AG04450 (cell line): ENCODE data around the gene KIF3A. TPM values are rescaled to one million over a fixed set of nuclear protein-coding genes. Genes with fewer than 3 reads are reported as not detected.

Source experiments
- CTCF ChIA-PET: fragments of 300-600, 350-600 bp; formaldehyde crosslinking; extraction: SDS; loops from one replicate; lab custom pipeline; 2022; ENCODE audit warnings: antibody characterized with exemption, inconsistent platforms; lab: Charles Lee
- POLR2A ChIA-PET: fragments of 350-600 bp; formaldehyde crosslinking; extraction: SDS; loops from one replicate; lab custom pipeline; 2021; ENCODE audit warnings: antibody characterized with exemption, inconsistent platforms; lab: Yijun Ruan, JAX
- DNase-seq: peaks from one replicate; pipeline ENCODE4 v3.0.0-alpha.2; 2011; ENCODE audit warnings: low read depth, low spot score
- H3K27ac ChIP-seq: one replicate; pipeline ENCODE4 v1.5.1; 2012; ENCODE audit warnings: low read depth, low read length, control low read depth
- H3K27me3 ChIP-seq: one replicate; pipeline ENCODE4 v1.6.0; 2012; ENCODE audit warnings: low read length; ENCODE audit not compliant: control insufficient read depth, insufficient read depth
- H3K4me3 ChIP-seq: 2 replicates; pipeline ENCODE4 v1.5.1; 2011; ENCODE audit warnings: mild to moderate bottlenecking, low read depth, low read length, control low read depth
- H3K9me3 ChIP-seq: 2 replicates; pipeline ENCODE4 v1.5.1; 2012; ENCODE audit warnings: low read length; ENCODE audit not compliant: control insufficient read depth, insufficient read depth
- polyA plus RNA-seq: library from polyadenylated mRNA; depleted of rRNA; stranded (reverse); fragments of >200 nt; gene quantifications from 2 replicates; pipeline ENCODE4 v1.2.3, GENCODE V29; 2011
- TF ChIP-seq, protein P1 (sequence below): IDR thresholded peaks from 2 replicates; pipeline ENCODE4 v1.5.1; 2011; ENCODE audit warnings: low read depth, low read length, control low read depth, inconsistent platforms

The KIF3A gene
- polyA plus RNA-seq, 1 experiment: 8.9 TPM

DNA sequence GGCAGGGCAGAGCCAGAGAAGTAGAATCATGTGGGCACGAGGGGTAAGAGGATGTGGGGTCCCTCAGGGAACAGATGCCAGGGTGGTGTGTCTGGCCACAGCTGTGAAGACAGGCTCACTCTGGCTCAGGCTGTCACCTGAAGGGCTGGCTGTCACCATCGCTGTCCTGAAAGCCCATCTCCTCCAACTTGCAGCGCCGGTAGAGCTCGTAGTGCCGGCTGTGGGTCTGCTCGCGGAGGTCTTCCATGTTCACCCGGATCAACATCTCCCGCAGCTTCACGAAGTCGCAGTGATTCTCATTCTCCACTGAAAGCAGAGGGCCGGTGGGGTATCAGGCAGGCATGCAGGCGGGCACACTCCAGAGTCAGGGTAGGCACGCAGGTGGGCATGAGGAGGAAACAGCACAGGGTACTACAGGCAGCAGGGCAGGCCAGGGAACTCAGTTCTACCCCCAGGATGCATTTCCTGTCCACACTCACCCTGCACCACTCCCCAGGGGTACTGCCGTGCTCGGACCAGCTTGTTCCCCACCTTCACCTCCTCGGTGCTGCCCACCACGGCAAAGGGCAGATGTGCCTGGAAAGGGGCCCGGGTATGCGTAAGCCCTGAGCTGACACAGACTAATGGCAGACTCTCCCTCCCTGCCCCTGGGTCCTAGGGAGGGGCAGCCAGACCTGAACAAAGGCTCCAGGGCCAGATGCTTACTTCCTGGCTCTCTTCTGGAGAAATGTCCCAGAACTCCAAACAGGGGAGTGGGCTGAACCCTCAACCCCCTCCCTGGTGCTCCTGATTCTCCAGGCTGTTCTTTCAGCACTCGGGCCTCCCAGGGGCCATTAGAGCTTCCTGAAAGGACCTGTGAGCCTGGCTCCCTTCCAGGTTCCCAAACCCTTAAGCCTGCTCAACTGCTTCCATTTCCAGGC, 24.2 kb upstream of the KIF3A start:
- POLR2A ChIA-PET: interaction anchor here (0.5 kb wide), 1 partner anchor 58 kb away, joined by 4 read pairs; no protein-coding TSS in a partner anchor
- CTCF ChIA-PET: interaction anchor here (1.6 kb wide), 1 partner anchor 59 kb away, joined by 4 read pairs; no protein-coding TSS in a partner anchor
- no peak for DNase-seq
- Histone ChIP-seq H3K9me3 (no peaks in the 10 kb centered on the region), H3K27ac (no peak overlapping the region), H3K4me3 (no peak overlapping the region), H3K27me3 (no peaks in the 10 kb centered on the region)
- TF ChIP-seq, protein P1, sequence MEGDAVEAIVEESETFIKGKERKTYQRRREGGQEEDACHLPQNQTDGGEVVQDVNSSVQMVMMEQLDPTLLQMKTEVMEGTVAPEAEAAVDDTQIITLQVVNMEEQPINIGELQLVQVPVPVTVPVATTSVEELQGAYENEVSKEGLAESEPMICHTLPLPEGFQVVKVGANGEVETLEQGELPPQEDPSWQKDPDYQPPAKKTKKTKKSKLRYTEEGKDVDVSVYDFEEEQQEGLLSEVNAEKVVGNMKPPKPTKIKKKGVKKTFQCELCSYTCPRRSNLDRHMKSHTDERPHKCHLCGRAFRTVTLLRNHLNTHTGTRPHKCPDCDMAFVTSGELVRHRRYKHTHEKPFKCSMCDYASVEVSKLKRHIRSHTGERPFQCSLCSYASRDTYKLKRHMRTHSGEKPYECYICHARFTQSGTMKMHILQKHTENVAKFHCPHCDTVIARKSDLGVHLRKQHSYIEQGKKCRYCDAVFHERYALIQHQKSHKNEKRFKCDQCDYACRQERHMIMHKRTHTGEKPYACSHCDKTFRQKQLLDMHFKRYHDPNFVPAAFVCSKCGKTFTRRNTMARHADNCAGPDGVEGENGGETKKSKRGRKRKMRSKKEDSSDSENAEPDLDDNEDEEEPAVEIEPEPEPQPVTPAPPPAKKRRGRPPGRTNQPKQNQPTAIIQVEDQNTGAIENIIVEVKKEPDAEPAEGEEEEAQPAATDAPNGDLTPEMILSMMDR: no peak

DNA sequence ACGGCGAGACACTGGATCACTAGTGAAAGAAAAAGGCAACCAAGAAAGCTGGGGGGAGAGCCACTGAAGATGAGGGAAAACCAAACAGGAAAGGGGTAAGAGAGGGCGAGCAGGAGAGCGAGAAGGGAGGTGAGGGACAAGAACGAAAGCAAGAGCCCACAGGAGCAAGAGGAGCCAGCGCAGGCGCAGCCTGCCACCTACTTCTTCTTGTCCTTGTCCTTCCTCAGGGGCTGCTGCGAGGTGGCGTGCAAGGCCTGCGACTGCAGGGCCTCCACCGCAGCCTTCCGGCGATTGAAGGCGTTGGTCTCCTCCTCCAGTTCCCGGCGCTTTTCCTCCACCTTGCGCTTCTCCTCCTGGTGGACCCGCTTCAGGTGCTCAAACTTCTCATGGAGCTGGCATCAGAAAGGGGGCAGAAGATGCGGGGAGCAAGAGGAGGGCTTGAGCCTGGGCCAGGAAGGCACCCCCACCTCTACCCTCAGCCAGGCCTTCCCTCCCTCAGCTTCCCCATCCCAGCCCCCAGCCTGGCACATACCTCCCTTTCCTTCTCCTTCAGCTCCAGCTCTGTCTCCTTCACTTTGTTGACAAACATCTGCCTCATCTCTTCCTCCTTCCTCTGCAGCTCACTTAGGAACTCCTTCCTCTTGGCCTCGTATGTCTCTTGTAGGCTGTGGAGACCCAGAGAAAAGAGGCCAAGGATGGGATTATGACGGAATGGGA, 23.4 kb upstream of the KIF3A start:
- TF ChIP-seq, protein P1: no peak
- CTCF ChIA-PET: interaction anchor here (1.6 kb wide), 1 partner anchor 59 kb away, joined by 4 read pairs; no protein-coding TSS in a partner anchor
- no peak for DNase-seq
- POLR2A ChIA-PET: interaction anchor here (0.5 kb wide), 1 partner anchor 59 kb away, joined by 4 read pairs; no protein-coding TSS in a partner anchor
- Histone ChIP-seq H3K9me3 (no peaks in the 10 kb centered on the region), H3K4me3 (no peak overlapping the region), H3K27me3 (no peaks in the 10 kb centered on the region), H3K27ac (no peak overlapping the region)

DNA sequence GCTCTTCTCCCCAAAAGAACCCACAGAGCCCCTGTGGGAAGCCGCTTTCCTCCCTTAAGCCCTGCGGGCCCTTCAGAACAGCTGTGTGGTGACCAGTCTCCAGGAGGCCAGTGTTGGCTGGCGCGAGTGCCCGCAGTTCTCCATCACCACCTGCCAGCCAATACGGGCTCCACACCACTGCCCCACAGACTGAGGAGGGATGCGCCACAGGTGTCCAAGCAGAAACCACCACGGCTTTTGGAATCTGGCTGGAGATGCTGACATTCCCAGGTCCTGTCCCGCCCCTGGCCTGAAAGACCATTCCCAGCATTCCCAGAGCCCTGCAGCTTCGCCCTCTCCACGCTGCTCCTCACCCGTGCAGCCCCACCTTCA, 22.7 kb upstream of the KIF3A start:
- POLR2A ChIA-PET: no interaction called here
- Histone ChIP-seq H3K4me3 (no peak overlapping the region), H3K27ac (no peak overlapping the region), H3K27me3 (no peaks in the 10 kb centered on the region), H3K9me3 (no peaks in the 10 kb centered on the region)
- TF ChIP-seq, protein P1: no peak
- CTCF ChIA-PET: interaction anchor here (1.6 kb wide), 1 partner anchor 60 kb away, joined by 4 read pairs; no protein-coding TSS in a partner anchor
- no peak for DNase-seq

DNA sequence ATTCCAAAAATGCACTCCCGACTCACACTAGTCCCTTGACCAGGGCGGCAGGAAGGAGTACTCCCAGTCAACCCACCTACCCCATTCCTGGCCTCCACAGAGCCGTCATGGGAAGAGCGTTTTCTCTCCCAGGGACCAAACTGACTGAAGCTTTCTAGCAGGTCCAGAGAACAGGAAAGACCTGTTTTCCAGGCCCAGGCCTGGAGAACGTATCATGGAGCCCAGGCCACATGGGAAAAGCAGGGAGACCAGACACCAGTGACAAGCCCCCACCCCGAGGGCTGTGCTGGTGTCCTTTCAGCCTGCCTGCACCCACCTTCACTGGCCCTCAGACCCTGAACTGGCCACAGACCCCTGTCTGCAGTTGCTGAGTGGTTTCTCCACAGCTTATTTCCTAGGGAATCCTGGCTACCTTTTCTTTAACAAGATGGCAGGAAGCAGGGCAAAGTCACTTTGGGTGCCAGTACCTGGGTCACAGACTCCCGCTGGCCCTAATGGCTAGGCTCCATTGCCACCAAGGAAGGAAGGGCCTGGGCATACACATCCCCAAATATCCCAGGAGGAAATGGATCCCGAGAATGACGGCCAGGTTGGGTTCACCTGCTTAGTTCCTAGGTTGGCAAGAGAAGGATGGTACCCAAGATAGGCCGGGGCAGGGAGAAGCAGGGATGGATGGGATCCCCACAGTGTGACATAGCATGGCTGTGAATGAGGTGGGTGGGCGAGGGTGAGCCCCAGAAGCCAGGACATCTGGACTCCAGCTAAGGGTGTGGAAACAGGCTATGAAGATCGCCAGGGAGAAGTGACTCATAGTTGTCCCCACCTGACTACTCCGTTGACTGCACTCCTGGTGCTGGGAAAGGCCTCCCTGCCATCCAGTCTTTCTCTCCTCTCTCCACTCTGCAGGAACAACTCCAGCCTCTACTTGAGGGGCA, 22.0 kb upstream of the KIF3A start:
- POLR2A ChIA-PET: no interaction called here
- TF ChIP-seq, protein P1: no peak
- no peak overlapping the region for H3K27ac ChIP-seq
- no peaks in the 10 kb centered on the region for H3K27me3 ChIP-seq
- DNase-seq: no peak
- H3K9me3 ChIP-seq: no peaks in the 10 kb centered on the region
- H3K4me3 ChIP-seq: no peak overlapping the region
- CTCF ChIA-PET: interaction anchor here (1.6 kb wide), 1 partner anchor 61 kb away, joined by 4 read pairs; no protein-coding TSS in a partner anchor
